Neural progenitor cell (in vitro differentiated cells): Measurements from ENCODE around the gene ARL4C. TPM values are rescaled to one million over a fixed set of nuclear protein-coding genes. Genes with fewer than 3 reads are reported as not detected.

Experiments used
- DNase-seq: peaks from one replicate; pipeline ENCODE4 v3.0.0-alpha.2; 2016; ENCODE audit warnings: low spot score
- H2AFZ ChIP-seq: fragments of 200-600 bp; sonication (generic); replicated peaks from 2 replicates; pipeline ENCODE4 v1.6.1; 2016; ENCODE audit warnings: antibody characterized with exemption
- H3F3A ChIP-seq: fragments of 200-600 bp; sonication (generic); 2 replicates; pipeline ENCODE4 v1.6.1; 2016; ENCODE audit warnings: antibody characterized with exemption, low read depth
- H3K27ac ChIP-seq: fragments of 200-600 bp; sonication (generic); 2 replicates; pipeline ENCODE4 v1.5.1; 2016; ENCODE audit warnings: mild to moderate bottlenecking
- H3K27me3 ChIP-seq: fragments of 200-600 bp; sonication (generic); 2 replicates; pipeline ENCODE4 v1.6.1; 2016; ENCODE audit warnings: mild to moderate bottlenecking, moderate library complexity
- H3K36me3 ChIP-seq: fragments of 200-600 bp; sonication (generic); 2 replicates; pipeline ENCODE4 v1.5.1; 2016
- H3K4me1 ChIP-seq: fragments of 200-600 bp; sonication (generic); 2 replicates; pipeline ENCODE4 v1.6.1; 2016; ENCODE audit warnings: mixed run types
- H3K4me2 ChIP-seq: fragments of 200-600 bp; sonication (generic); 2 replicates; pipeline ENCODE4 v1.6.1; 2016
- H3K4me3 ChIP-seq: fragments of 200-600 bp; sonication (generic); 2 replicates; pipeline ENCODE4 v1.5.1; 2016
- H3K79me2 ChIP-seq: fragments of 200-600 bp; sonication (generic); 2 replicates; pipeline ENCODE4 v1.6.1; 2016; ENCODE audit warnings: low read depth
- H3K9ac ChIP-seq: fragments of 200-600 bp; sonication (generic); 2 replicates; pipeline ENCODE4 v1.6.1; 2016
- H3K9me3 ChIP-seq: fragments of 200-600 bp; sonication (generic); 2 replicates; pipeline ENCODE4 v1.5.1; 2016; ENCODE audit warnings: low read depth
- H4K20me1 ChIP-seq: fragments of 200-600 bp; sonication (generic); 2 replicates; pipeline ENCODE4 v1.6.1; 2016; ENCODE audit warnings: low read depth
- H3K27ac Mint-ChIP-seq: 3 replicates; pipeline ENCODE4 v1.8.0; 2021; ENCODE audit warnings: mixed read lengths
- H3K27me3 Mint-ChIP-seq: 2 replicates; pipeline ENCODE4 v1.8.0; 2022; ENCODE audit warnings: low read depth, mild to moderate bottlenecking, inconsistent platforms, moderate library complexity, mixed read lengths; ENCODE audit not compliant: insufficient read depth
- H3K36me3 Mint-ChIP-seq: 3 replicates; pipeline ENCODE4 v1.8.0; 2021; ENCODE audit warnings: mixed read lengths
- H3K4me1 Mint-ChIP-seq: 3 replicates; pipeline ENCODE4 v1.8.0; 2021; ENCODE audit warnings: mixed read lengths
- H3K4me3 Mint-ChIP-seq: 3 replicates; pipeline ENCODE4 v1.8.0; 2021; ENCODE audit warnings: mild to moderate bottlenecking, moderate library complexity, mixed read lengths
- H3K9me3 Mint-ChIP-seq: 3 replicates; pipeline ENCODE4 v1.8.0; 2020; ENCODE audit warnings: mixed read lengths
- EZH2 ChIP-seq: fragments of 200-600 bp; sonication (generic); IDR thresholded peaks from 2 replicates; pipeline ENCODE4 v1.6.1; 2017; ENCODE audit warnings: antibody characterized with exemption, mild to moderate bottlenecking, moderate library complexity
- EZH2phosphoT487 ChIP-seq: fragments of 200-600 bp; sonication (generic); IDR thresholded peaks from 2 replicates; pipeline ENCODE4 v1.6.1; 2017; ENCODE audit warnings: antibody characterized with exemption
- total RNA-seq: library from RNA; depleted of rRNA; stranded (reverse); fragments of >200 nt; gene quantifications from 2 replicates; pipeline ENCODE4 v1.2.3, GENCODE V29; 2015; ENCODE audit warnings: low replicate concordance
- TF ChIP-seq, protein P1 (sequence below): fragments of 200-600 bp; sonication (generic); IDR thresholded peaks from 2 replicates; pipeline ENCODE4 v1.5.1; 2017; ENCODE audit warnings: antibody characterized with exemption, mild to moderate bottlenecking

Gene ARL4C
- total RNA-seq, 1 donor from 2014 or later, result 87.6 TPM

DNA sequence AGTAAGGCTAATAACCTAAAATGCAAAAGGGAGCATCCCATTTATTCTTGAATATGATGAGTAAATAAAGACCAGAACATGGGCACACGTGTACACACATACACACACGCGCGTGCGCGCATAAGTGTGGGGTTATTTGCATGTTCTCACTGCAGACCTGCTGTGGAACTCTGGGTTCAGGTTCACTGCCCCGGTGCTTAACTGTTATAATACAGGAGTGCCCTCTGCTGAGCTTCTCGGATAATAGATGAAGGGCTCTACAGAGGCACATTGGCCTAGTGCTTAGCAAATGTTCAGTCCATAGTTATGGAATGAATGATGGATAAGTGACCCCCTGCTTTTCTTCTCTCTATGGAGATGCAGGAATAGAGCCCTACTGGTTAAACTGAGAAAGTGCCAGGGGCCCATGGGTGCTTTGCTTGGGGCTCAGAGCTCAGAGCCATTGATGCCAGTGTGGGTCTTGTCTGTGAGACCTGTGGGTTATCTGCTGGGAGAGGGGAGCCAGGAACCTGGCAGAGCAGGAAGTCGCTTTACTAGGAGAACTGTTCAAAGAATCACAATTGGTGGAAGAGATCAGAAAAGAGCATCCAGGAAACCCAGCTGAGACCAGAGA, 3.6 kb upstream of the ARL4C start:
- peaks cover 24% of the 10 kb centered on the region for H3K79me2 ChIP-seq
- H3K27ac ChIP-seq, result no peak overlapping the region
- H3K4me1 ChIP-seq, result peaks cover 16% of the 10 kb centered on the region
- no peak overlapping the region for H2AFZ ChIP-seq
- H3K4me2 ChIP-seq, result no peak overlapping the region
- TF ChIP-seq EZH2phosphoT487, result no peak
- TF ChIP-seq, protein P1, sequence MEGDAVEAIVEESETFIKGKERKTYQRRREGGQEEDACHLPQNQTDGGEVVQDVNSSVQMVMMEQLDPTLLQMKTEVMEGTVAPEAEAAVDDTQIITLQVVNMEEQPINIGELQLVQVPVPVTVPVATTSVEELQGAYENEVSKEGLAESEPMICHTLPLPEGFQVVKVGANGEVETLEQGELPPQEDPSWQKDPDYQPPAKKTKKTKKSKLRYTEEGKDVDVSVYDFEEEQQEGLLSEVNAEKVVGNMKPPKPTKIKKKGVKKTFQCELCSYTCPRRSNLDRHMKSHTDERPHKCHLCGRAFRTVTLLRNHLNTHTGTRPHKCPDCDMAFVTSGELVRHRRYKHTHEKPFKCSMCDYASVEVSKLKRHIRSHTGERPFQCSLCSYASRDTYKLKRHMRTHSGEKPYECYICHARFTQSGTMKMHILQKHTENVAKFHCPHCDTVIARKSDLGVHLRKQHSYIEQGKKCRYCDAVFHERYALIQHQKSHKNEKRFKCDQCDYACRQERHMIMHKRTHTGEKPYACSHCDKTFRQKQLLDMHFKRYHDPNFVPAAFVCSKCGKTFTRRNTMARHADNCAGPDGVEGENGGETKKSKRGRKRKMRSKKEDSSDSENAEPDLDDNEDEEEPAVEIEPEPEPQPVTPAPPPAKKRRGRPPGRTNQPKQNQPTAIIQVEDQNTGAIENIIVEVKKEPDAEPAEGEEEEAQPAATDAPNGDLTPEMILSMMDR, result peak; percentile 57
- H3K4me3 ChIP-seq, result no peak overlapping the region
- H3F3A ChIP-seq, result peaks cover 30% of the 10 kb centered on the region
- Mint-ChIP-seq H3K36me3 (peaks cover 7% of the 10 kb centered on the region), H3K4me3 (no peak overlapping the region), H3K27ac (no peak overlapping the region), H3K4me1 (peaks cover 28% of the 10 kb centered on the region), H3K27me3 (peaks cover 8% of the 10 kb centered on the region), H3K9me3 (peaks cover 2% of the 10 kb centered on the region)
- no peaks in the 10 kb centered on the region for H3K9me3 ChIP-seq
- peak; percentile 53 for DNase-seq
- no peaks in the 10 kb centered on the region for H3K27me3 ChIP-seq
- H3K36me3 ChIP-seq, result no peaks in the 10 kb centered on the region
- peaks cover 9% of the 10 kb centered on the region for H4K20me1 ChIP-seq
- H3K9ac ChIP-seq, result no peak overlapping the region

DNA sequence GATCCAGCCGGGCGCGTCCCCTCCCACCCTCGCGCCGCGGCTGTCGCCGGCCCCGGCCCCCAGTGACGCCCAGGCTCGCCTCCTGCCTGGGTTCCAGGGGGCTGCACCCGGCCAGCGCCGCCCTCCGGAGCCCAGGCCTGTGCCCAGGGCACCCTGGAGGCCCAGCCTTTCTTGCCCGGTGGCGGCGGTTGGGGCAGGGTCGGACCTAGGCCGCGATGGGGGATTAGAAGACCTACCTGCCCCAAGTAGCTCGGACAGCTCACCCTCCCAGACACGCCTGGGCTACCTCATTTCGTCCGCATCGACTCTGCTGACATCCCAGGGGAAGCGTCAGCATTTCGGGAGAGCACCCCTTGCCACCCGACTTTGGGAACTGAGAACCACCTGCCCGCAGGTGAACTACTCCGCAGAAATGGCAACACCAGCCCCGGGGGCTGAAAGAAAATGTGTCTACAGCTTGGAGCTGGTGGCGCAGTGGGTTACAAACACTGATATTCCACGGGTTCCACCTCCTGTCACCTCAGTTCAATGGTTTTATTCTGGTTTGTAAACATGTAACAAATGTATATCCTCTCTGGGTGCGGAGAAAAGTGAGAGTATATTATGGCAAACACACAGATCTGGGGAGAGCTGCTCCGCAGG, 834 bp upstream of the ARL4C start:
- H3K4me2 ChIP-seq, result peak overlapping the region; percentile 98
- Mint-ChIP-seq H3K4me1 (peaks cover 31% of the 10 kb centered on the region), H3K4me3 (peak overlapping the region; percentile 80), H3K9me3 (peaks cover 2% of the 10 kb centered on the region), H3K36me3 (peaks cover 16% of the 10 kb centered on the region), H3K27ac (peak overlapping the region; percentile 80), H3K27me3 (peaks cover 8% of the 10 kb centered on the region)
- peak overlapping the region; percentile 70 for H3K4me3 ChIP-seq
- H3K79me2 ChIP-seq, result peaks cover 52% of the 10 kb centered on the region
- H3K27me3 ChIP-seq, result no peaks in the 10 kb centered on the region
- peaks cover 10% of the 10 kb centered on the region for H3K36me3 ChIP-seq
- H3K9me3 ChIP-seq, result no peaks in the 10 kb centered on the region
- no peak for DNase-seq
- peaks cover 37% of the 10 kb centered on the region for H4K20me1 ChIP-seq
- peaks cover 36% of the 10 kb centered on the region for H3F3A ChIP-seq
- peak overlapping the region; percentile 74 for H2AFZ ChIP-seq
- TF ChIP-seq EZH2phosphoT487 (no peak), EZH2 (no peak)
- TF ChIP-seq, protein P1, result no peak
- peak overlapping the region; percentile 86 for H3K27ac ChIP-seq
- H3K9ac ChIP-seq, result no peak overlapping the region
- peaks cover 12% of the 10 kb centered on the region for H3K4me1 ChIP-seq

DNA sequence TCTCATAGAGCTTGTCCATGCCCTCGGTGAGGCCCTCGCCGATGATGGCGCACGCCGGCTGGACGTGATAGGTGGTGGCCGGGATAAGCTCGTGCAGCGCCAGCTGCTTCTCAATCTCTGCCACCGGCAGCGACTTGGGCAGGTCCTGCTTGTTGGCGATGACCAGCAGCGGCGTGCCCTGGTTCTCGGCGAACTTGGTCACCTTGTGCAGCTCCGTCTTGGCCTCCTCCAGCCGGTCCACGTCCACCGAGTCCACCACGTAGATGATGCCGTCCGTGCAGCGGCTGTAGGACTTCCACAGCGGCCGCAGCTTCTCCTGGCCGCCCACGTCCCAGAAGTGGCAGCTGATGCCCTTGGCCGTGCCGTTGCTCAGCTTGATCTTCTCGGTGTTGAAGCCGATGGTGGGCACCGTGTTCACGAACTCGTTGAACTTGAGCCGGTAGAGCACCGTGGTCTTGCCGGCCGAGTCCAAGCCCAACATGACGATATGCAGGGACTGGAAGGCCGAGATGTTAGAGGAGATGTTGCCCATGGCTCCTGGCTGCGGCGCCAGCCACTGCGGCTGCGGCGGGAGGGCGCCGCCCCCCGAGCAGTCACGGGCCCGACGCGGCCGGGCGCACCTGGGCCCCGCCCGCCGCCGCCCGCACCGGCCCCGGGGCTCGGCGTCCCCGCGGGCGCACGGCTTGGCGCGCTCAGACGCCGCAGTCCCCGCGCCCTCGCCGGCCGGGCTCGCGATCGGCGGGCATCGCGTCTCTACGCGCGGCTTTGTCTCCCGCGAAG, 636 bp downstream of the ARL4C start:
- Histone ChIP-seq H4K20me1 (peaks cover 52% of the 10 kb centered on the region), H3K27me3 (no peaks in the 10 kb centered on the region), H3K4me2 (peak overlapping the region; percentile 97), H3K4me3 (peak overlapping the region; percentile 97), H3K9me3 (no peaks in the 10 kb centered on the region), H3K36me3 (peaks cover 11% of the 10 kb centered on the region), H3K27ac (no peak overlapping the region), H3F3A (peaks cover 42% of the 10 kb centered on the region), H2AFZ (no peak overlapping the region), H3K9ac (peak overlapping the region; percentile 74), H3K4me1 (peaks cover 19% of the 10 kb centered on the region), H3K79me2 (peaks cover 67% of the 10 kb centered on the region)
- Mint-ChIP-seq H3K27me3 (peaks cover 8% of the 10 kb centered on the region), H3K4me1 (peaks cover 32% of the 10 kb centered on the region), H3K36me3 (peaks cover 21% of the 10 kb centered on the region), H3K27ac (peak overlapping the region; percentile 96), H3K4me3 (peak overlapping the region; percentile 99), H3K9me3 (peaks cover 2% of the 10 kb centered on the region)
- TF ChIP-seq, protein P1, result no peak
- TF ChIP-seq EZH2 (no peak), EZH2phosphoT487 (no peak)
- peak; percentile 55 for DNase-seq
